ENCODE measurements around the gene IGF2BP3. TPM values are rescaled to one million over a fixed set of nuclear protein-coding genes. Genes with fewer than 3 reads are reported as not detected.
A peak's percentile ranks its signal among the peaks of the same experiment; 100 is the strongest.

The IGF2BP3 gene
- total and polyA plus RNA-seq, 4 donors, result 0.18 to 60.2 (median 1.5) TPM

GRCh38 chr7:23462846-23463245 is 7.4 kb downstream of the IGF2BP3 start:
- no peak overlapping the region for H3K4me3 ChIP-seq
- WGBS, 2 donors, result 5 to 14% methylated on average over 2 of the region's 2 CpGs
- H3K27ac ChIP-seq (ENCODE audit: low read depth in 1 of 2, low read length in 1 of 2), result no peak overlapping the region
- DNase-seq (peak in 2 of 3 donors; percentile 62 to 73), ATAC-seq (ENCODE audit: insufficient read depth, low FRiP score) (no peak)
- no peaks in the 10 kb centered on the region for H3K27me3 ChIP-seq (ENCODE audit: control insufficient read depth in 3 of 3, insufficient read depth in 3 of 3, low read length in 2 of 3)
- H3K9ac ChIP-seq (ENCODE audit: insufficient read depth in 1 of 2, low read length in 2 of 2), result no peak overlapping the region
- TF ChIP-seq CTCF (IDR thresholded peaks at IDR 0.05; ENCODE audit: control extremely low read depth, extremely low read depth), result peak; percentile 26
- peaks cover 0 to 47% (median 3%) of the 10 kb centered on the region in 5 donors for H3K4me1 ChIP-seq (ENCODE audit: control insufficient read depth in 5 of 5, insufficient read depth in 5 of 5, low read length in 5 of 5)
- H3K9me3 ChIP-seq (ENCODE audit: control insufficient read depth in 4 of 4, insufficient read depth in 3 of 4, low read length in 3 of 4), result peaks cover 0 to 3% (median 0%) of the 10 kb centered on the region in 4 donors
- peaks cover 0 to 3% (median 1%) of the 10 kb centered on the region in 4 donors for H3K36me3 ChIP-seq (ENCODE audit: control insufficient read depth in 4 of 4, insufficient read depth in 4 of 4, low read length in 4 of 4)

GRCh38 chr7:23458044-23458443 is 12.2 kb downstream of the IGF2BP3 start:
- Histone ChIP-seq H3K27me3 (ENCODE audit: control insufficient read depth in 3 of 3, insufficient read depth in 3 of 3, low read length in 2 of 3) (no peaks in the 10 kb centered on the region), H3K4me1 (ENCODE audit: control insufficient read depth in 5 of 5, insufficient read depth in 5 of 5, low read length in 5 of 5) (peaks cover 0 to 12% (median 5%) of the 10 kb centered on the region in 5 donors), H3K36me3 (ENCODE audit: control insufficient read depth in 4 of 4, insufficient read depth in 4 of 4, low read length in 4 of 4) (peaks cover 0 to 2% (median 0%) of the 10 kb centered on the region in 4 donors), H3K4me3 (no peak overlapping the region), H3K27ac (ENCODE audit: low read depth in 1 of 2, low read length in 1 of 2) (no peak overlapping the region), H3K9ac (ENCODE audit: insufficient read depth in 1 of 2, low read length in 2 of 2) (no peak overlapping the region), H3K9me3 (ENCODE audit: control insufficient read depth in 4 of 4, insufficient read depth in 3 of 4, low read length in 3 of 4) (no peaks in the 10 kb centered on the region)
- ATAC-seq (ENCODE audit: insufficient read depth, low FRiP score) (no peak), DNase-seq (no peak)
- TF ChIP-seq CTCF (IDR thresholded peaks at IDR 0.05; ENCODE audit: control extremely low read depth, extremely low read depth), result no peak
- WGBS, 2 donors, result 73 to 80% methylated on average over 3 of the region's 3 CpGs

DNA sequence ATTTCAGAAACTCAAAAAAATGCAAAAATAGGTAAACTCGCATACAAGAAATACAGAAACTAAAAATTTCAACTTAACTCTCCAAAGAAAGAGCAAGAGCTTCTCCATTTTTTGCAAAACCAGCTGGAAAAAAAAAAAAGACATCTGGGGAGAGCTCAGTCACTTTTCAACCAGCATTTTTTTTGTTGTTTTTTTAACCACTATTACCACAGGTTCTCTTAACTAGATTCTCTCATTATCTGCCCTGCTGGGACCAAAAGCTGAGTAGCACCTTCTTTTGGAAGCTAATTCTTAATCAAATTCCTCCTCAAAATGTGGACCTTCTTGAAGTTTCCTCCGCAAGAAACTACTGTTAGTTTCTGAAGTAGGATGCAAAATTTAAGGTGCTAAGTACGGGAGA is 14.2 kb downstream of the IGF2BP3 start:
- Histone ChIP-seq H3K4me3 (no peak overlapping the region), H3K9me3 (ENCODE audit: control insufficient read depth in 4 of 4, insufficient read depth in 3 of 4, low read length in 3 of 4) (no peaks in the 10 kb centered on the region), H3K27ac (ENCODE audit: low read depth in 1 of 2, low read length in 1 of 2) (no peak overlapping the region), H3K36me3 (ENCODE audit: control insufficient read depth in 4 of 4, insufficient read depth in 4 of 4, low read length in 4 of 4) (peaks cover 0 to 2% (median 0%) of the 10 kb centered on the region in 4 donors), H3K4me1 (ENCODE audit: control insufficient read depth in 5 of 5, insufficient read depth in 5 of 5, low read length in 5 of 5) (peaks cover 0 to 12% (median 0%) of the 10 kb centered on the region in 5 donors), H3K9ac (ENCODE audit: insufficient read depth in 1 of 2, low read length in 2 of 2) (no peak overlapping the region), H3K27me3 (ENCODE audit: control insufficient read depth in 3 of 3, insufficient read depth in 3 of 3, low read length in 2 of 3) (no peaks in the 10 kb centered on the region)
- 90 to 94% methylated on average over 3 of the region's 3 CpGs for WGBS, 2 donors
- TF ChIP-seq CTCF (IDR thresholded peaks at IDR 0.05; ENCODE audit: control extremely low read depth, extremely low read depth), result no peak
- no peak for ATAC-seq (ENCODE audit: insufficient read depth, low FRiP score)
- DNase-seq, result no peak

All from lung (tissue), 12 donors.